Activated CD4-positive, alpha-beta T cell treated with anti-CD3 and anti-CD28 coated beads, Interleukin-2, amount 10 ng/mL, durations not matched to agents 24 days and 14 days (primary cell): ENCODE results near the gene TOX2. TPM values are rescaled to one million over a fixed set of nuclear protein-coding genes. Genes with fewer than 3 reads are reported as not detected.
A peak's percentile ranks its signal among the peaks of the same experiment; 100 is the strongest.

Source experiments
- DNase-seq: peaks from one replicate; pipeline ENCODE4 v3.0.0; 2022
- H3K27ac Mint-ChIP-seq: one replicate; pipeline ENCODE4 v1.8.0; 2022; ENCODE audit warnings: mild to moderate bottlenecking, mixed read lengths
- H3K27me3 Mint-ChIP-seq: one replicate; pipeline ENCODE4 v1.8.0; 2022; ENCODE audit warnings: mixed read lengths
- H3K36me3 Mint-ChIP-seq: one replicate; pipeline ENCODE4 v1.8.0; 2022; ENCODE audit warnings: low read depth, mild to moderate bottlenecking, mixed read lengths
- H3K4me1 Mint-ChIP-seq: one replicate; pipeline ENCODE4 v1.8.0; 2021; ENCODE audit warnings: mixed read lengths
- H3K4me3 Mint-ChIP-seq: one replicate; pipeline ENCODE4 v1.8.0; 2022; ENCODE audit warnings: mild to moderate bottlenecking, moderate library complexity, mixed read lengths
- H3K9me3 Mint-ChIP-seq: one replicate; pipeline ENCODE4 v1.8.0; 2021; ENCODE audit warnings: mixed read lengths
- intact Hi-C: fragments of 100-400 bp; cut with micrococcal nuclease; formaldehyde crosslinking; loops from one replicate; pipeline ENCODE4 v1.15.1; 2023
- total RNA-seq: library from RNA; stranded (reverse); gene quantifications from 2 replicates; pipeline ENCODE4 v1.2.3, GENCODE V29; 2022

TOX2 gene
- total RNA-seq, 1 donor from 2014 or later: 2.6 TPM

- Mint-ChIP-seq H3K4me1 (peaks cover 55% of the 10 kb centered on the region), H3K4me3 (no peak overlapping the region), H3K27ac (no peak overlapping the region), H3K36me3 (peaks cover 2% of the 10 kb centered on the region), H3K9me3 (no peaks in the 10 kb centered on the region), H3K27me3 (peaks cover 20% of the 10 kb centered on the region)
- DNase-seq: no peak
- intact Hi-C loops: no loop called here
Observed at GRCh38 chr20:43938932-43939761, 24.5 kb downstream of the TOX2 start.

DNA sequence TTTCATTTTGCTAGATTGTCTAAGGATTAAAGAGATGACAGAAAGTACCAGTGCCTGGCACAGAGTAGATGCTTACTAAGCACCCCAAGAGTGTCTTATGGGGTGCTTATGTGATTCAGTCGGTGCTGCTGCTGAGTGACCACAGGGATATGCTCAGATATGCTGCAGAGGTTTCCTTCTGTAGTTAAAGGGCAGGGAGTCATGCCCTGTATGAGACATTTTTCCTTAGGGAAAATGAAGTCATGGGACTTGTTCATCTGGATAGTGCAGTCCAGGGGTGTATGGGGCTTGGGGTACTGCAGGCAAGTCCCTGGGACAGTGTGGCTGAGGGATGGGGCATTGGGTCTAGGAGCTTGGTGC is 25.1 kb downstream of the TOX2 start:
- H3K36me3 Mint-ChIP-seq: peaks cover 2% of the 10 kb centered on the region
- intact Hi-C loops: no loop called here
- H3K27ac Mint-ChIP-seq: no peak overlapping the region
- no peak for DNase-seq
- H3K27me3 Mint-ChIP-seq: peaks cover 16% of the 10 kb centered on the region
- no peaks in the 10 kb centered on the region for H3K9me3 Mint-ChIP-seq
- no peak overlapping the region for H3K4me3 Mint-ChIP-seq
- H3K4me1 Mint-ChIP-seq: peaks cover 58% of the 10 kb centered on the region

GRCh38 chr20:43940518-43941225 is 26.0 kb downstream of the TOX2 start:
- DNase-seq: no peak
- Mint-ChIP-seq H3K27me3 (peaks cover 22% of the 10 kb centered on the region), H3K9me3 (no peaks in the 10 kb centered on the region), H3K36me3 (peaks cover 2% of the 10 kb centered on the region), H3K4me3 (peak overlapping the region; percentile 31), H3K4me1 (peaks cover 65% of the 10 kb centered on the region), H3K27ac (no peak overlapping the region)
- intact Hi-C loops: no loop called here

- Mint-ChIP-seq H3K27me3 (peaks cover 18% of the 10 kb centered on the region), H3K27ac (peak overlapping the region; percentile 64), H3K4me3 (peak overlapping the region; percentile 47), H3K36me3 (peaks cover 2% of the 10 kb centered on the region), H3K9me3 (no peaks in the 10 kb centered on the region), H3K4me1 (peaks cover 66% of the 10 kb centered on the region)
- DNase-seq: no peak
- intact Hi-C loops: loop anchor here (1.0 to 2.0 kb wide), 3 partner anchors 9 to 17 kb away; no protein-coding TSS in a partner anchor
Observed at GRCh38 chr20:43941476-43942200, 27.0 kb downstream of the TOX2 start.

DNA sequence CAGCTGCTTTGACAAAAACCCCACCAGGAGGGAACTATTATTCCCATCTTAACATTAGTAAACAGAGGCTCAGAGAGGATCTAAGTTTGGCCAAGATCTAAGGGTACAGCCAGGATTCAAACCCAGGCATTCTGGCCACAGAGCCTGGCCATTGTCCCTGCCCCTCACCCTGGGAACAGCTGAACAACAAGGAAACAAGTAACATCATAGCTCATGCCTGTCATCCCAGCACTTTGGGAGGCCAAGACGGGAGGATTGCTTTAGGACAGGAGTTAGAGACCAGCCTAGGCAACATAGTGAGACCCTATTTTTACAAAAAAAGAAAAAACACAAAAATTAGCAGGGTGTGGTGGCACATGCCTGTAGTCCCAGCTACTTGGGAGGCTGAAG is 27.5 kb downstream of the TOX2 start:
- Mint-ChIP-seq H3K36me3 (peaks cover 2% of the 10 kb centered on the region), H3K4me3 (peak overlapping the region; percentile 47), H3K27ac (peak overlapping the region; percentile 79), H3K4me1 (peaks cover 64% of the 10 kb centered on the region), H3K9me3 (no peaks in the 10 kb centered on the region), H3K27me3 (peaks cover 16% of the 10 kb centered on the region)
- DNase-seq: no peak
- intact Hi-C loops: loop anchor here (1.0 to 2.0 kb wide), 3 partner anchors 8 to 17 kb away; no protein-coding TSS in a partner anchor

DNA sequence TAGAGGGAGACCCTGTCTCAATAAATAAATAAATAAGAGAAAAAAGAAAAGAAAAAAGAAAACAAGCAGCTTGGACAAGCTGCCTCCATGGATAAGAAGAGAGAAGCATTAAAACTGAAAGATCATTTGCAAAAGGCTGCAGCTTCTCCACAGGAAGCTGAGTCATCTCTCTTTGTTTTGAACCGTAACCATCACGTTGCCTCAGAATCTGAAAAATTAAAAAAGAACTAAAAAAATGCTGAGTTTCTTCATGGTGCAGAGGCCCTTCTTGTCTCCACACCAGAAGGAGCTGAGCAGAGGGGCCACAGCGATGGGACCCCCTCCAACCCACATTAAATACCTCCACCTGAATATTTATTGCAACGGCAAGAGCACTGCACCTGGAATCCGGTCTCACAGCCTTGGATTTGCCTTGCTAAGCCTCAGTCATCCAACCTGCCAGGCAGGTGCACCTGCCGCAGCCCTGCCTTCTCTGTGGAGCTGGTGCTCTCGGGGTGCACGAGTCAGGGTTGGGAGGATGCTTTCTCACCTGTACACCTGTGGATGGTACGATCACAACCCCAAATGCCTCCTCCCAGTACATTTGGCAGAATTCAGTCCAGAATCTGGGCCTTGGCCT is 28.1 kb downstream of the TOX2 start:
- H3K4me3 Mint-ChIP-seq: peak overlapping the region; percentile 55
- H3K4me1 Mint-ChIP-seq: peaks cover 70% of the 10 kb centered on the region
- H3K27ac Mint-ChIP-seq: peak overlapping the region; percentile 79

GRCh38 chr20:43943725-43944124 is 29.1 kb downstream of the TOX2 start:
- Mint-ChIP-seq H3K4me3 (no peak overlapping the region), H3K27ac (peak overlapping the region; percentile 31), H3K36me3 (peaks cover 2% of the 10 kb centered on the region), H3K27me3 (peaks cover 21% of the 10 kb centered on the region), H3K4me1 (peaks cover 75% of the 10 kb centered on the region), H3K9me3 (no peaks in the 10 kb centered on the region)
- no peak for DNase-seq
- intact Hi-C loops: loop anchor here (2.0 kb wide), 1 partner anchor 19 kb away; no protein-coding TSS in a partner anchor

More for the DNA sequence above, 28.1 kb downstream of the TOX2 start:
- DNase-seq: peak; percentile 82
- Mint-ChIP-seq H3K27me3 (peaks cover 21% of the 10 kb centered on the region), H3K36me3 (peaks cover 2% of the 10 kb centered on the region), H3K9me3 (no peaks in the 10 kb centered on the region)
- intact Hi-C loops: loop anchor here (1.0 to 2.0 kb wide), 3 partner anchors 8 to 18 kb away; no protein-coding TSS in a partner anchor

GRCh38 chr20:43944653-43945235 is 30.1 kb downstream of the TOX2 start:
- no peaks in the 10 kb centered on the region for H3K9me3 Mint-ChIP-seq

DNA sequence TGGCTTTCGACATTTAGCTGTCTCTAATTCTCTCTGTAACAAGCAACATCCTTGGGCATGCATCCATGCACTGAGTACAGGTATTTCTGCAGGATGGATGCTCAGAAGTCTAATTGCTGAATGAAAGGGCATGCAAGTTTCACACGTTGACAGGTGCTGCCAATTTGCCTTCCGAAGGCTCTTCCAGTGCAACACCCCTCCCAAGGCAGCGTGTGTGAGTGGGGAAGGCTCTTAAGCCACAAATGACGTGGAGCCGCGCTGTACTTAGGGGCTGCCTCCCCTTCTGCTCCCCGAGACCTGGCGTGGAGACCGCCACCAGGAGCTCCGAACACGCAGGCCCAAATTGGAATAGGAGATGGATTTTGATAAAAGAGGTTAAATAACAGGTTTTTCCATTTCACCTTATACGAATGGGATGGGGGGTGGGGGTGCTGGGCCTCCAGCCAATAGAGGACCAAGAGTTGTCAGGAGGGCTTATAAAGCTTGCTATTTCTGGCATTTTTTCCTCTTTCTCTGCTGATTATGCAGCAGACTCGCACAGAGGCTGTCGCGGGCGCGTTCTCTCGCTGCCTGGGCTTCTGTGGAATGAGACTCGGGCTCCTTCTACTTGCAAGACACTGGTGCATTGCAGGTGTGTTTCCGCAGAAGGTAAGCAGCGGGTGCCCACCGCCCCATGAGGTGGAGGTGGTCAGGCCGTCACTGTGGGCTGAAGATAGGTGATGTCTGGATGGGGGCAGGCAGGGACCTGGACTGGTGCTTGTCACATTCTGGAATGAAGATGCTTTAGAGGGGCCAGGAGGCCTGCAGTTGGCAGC is 30.9 kb downstream of the TOX2 start:
- peaks cover 76% of the 10 kb centered on the region for H3K4me1 Mint-ChIP-seq
- intact Hi-C loops: no loop called here
- peaks cover 2% of the 10 kb centered on the region for H3K36me3 Mint-ChIP-seq
- no peak overlapping the region for H3K4me3 Mint-ChIP-seq
- H3K27me3 Mint-ChIP-seq: peaks cover 25% of the 10 kb centered on the region
- H3K27ac Mint-ChIP-seq: no peak overlapping the region
- DNase-seq: no peak
- no peaks in the 10 kb centered on the region for H3K9me3 Mint-ChIP-seq

More at GRCh38 chr20:43944653-43945235, 30.1 kb downstream of the TOX2 start:
- H3K4me3 Mint-ChIP-seq: no peak overlapping the region
- no peak for DNase-seq
- intact Hi-C loops: no loop called here
- H3K36me3 Mint-ChIP-seq: peaks cover 2% of the 10 kb centered on the region
- H3K4me1 Mint-ChIP-seq: peaks cover 76% of the 10 kb centered on the region
- H3K27me3 Mint-ChIP-seq: peaks cover 25% of the 10 kb centered on the region
- peak overlapping the region; percentile 31 for H3K27ac Mint-ChIP-seq

DNA sequence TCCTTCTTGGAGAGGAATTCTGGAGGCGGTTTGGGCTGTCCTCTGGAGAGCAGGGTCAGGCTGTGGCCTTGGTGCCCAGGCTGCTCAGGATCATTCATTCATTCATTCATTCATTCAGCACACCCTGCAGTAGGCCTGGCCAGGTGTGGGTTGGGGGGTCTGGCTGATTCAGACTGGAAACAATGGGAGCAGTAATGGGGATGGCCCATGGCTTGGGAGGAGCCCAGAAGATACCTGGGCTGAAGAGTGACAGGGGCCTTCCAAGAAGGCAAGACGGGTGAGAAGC is 31.5 kb downstream of the TOX2 start:
- intact Hi-C loops: no loop called here
- no peak overlapping the region for H3K4me3 Mint-ChIP-seq
- no peaks in the 10 kb centered on the region for H3K9me3 Mint-ChIP-seq
- H3K27ac Mint-ChIP-seq: no peak overlapping the region
- peaks cover 25% of the 10 kb centered on the region for H3K27me3 Mint-ChIP-seq
- H3K36me3 Mint-ChIP-seq: peaks cover 2% of the 10 kb centered on the region
- peaks cover 73% of the 10 kb centered on the region for H3K4me1 Mint-ChIP-seq
- no peak for DNase-seq

DNA sequence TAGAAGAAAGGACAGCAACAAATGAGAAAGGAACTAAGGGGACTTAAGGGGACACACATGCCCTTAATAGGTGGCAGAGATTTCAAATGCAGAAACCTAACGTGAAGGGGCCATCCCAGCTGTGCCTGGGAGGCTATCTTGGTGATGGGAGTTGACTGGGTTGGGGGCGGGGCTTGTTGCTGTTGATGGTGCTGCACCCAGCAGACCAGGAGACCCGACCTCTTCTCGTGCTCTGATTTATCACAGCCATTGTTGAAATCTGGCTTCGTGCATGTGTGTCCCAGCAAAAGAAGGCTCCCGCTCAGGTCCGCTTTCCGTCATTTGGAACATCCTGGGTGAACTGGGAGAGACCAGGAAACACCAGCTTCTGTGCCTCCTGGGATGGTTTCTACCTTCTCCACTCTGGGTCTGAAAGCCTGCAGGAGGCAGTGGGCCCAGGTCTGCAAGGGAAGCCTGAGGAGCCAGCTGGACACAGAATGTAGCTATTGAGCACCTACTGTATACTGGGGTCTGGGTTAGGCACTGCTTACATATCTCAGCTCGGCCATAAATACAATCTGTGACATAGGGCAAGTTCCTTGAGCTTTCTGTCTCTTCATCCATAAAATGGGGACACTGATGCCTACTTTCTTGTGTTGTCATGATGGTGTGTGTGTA is 32.1 kb downstream of the TOX2 start:
- H3K4me3 Mint-ChIP-seq: no peak overlapping the region
- H3K27me3 Mint-ChIP-seq: peaks cover 25% of the 10 kb centered on the region
- H3K4me1 Mint-ChIP-seq: peaks cover 68% of the 10 kb centered on the region
- DNase-seq: no peak
- peaks cover 2% of the 10 kb centered on the region for H3K36me3 Mint-ChIP-seq
- intact Hi-C loops: no loop called here
- no peaks in the 10 kb centered on the region for H3K9me3 Mint-ChIP-seq
- no peak overlapping the region for H3K27ac Mint-ChIP-seq

- Mint-ChIP-seq H3K9me3 (no peaks in the 10 kb centered on the region), H3K27ac (no peak overlapping the region), H3K36me3 (peaks cover 2% of the 10 kb centered on the region), H3K4me1 (peaks cover 63% of the 10 kb centered on the region), H3K4me3 (no peak overlapping the region), H3K27me3 (peaks cover 28% of the 10 kb centered on the region)
- no peak for DNase-seq
- intact Hi-C loops: no loop called here
Observed at GRCh38 chr20:43947316-43947710, 32.7 kb downstream of the TOX2 start.
